ENCODE data around the gene NDUFV1.
"Not testable (repeated sequence)": the region's sequence is repeated elsewhere in the genome, so short reads cannot be mapped to it uniquely, and the experiment has no call there.

The NDUFV1 gene

DNA sequence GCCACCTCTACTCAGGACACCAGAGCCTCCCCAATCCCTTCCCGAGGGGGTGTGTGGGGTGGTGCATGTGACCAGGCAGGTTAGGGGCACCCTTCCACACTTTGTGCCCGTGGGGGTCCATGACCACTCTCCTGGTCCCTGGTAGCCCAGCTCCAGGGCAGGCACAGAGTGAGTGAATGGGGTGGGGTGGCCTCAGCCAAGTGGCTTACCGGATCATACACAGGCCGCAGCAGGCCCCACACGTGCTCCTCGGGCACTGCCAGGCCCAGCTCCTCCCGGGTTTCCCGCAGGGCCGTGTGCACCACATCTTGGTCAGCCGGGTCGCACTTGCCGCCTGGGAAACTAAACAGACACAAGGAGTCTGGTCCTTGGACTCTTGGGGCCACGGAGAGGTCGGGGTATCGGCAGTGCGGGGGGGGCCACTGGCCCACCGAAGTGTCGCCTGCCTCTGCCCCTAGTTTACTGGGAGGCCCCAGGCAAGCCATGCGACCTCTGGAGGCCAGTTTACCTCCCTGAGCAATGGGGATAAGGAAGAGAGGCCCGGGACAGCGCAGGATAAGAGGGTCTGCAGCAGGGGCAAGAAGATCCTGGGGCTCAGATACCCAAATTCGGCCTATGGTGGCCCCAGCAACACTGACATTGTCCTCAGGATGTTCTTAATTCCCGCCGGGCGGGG lies 22.1 kb downstream of the NDUFV1 start:
- no peak for DNase-seq

DNA sequence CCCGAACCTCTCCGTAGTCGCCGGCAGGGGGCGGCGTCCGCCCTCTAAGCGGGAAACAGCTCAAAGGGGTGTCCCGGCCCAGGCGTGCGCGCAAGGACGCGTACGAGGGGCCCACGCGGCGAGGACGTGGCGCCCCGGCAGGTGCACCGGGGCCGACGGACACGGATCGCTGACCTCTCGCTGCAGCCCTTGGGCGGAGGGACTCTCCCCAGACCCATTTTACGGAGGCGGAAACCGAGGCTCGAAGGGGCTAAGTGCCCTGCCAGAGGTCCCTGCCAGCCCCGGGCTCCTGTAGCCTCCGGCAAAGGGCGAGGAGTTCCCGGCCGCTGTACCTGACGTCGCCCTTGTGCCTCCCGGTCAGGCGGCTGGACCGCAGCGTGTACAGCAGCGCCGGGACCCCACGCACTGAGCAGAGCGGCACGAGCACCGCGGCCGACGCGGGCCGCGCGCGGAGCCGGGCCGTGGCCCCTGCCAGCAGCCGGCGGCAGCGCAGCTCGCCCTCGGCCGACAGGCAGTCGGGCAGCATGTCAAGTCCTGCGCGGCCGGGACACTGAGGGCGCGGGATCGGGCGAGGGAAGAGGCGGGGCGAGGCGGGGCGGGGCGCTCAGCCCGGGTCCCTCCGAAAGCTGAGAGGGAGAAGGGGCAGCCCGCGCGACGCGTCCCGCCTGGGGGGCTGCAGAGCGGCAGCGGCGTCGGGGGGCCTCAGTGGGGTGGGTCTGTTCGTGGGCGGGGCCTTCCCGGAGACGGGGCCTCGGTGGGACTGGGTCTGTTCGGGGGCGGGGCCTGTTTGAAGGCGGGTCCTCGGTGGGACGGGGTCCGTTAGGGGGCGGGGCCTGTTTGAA lies 22.9 kb downstream of the NDUFV1 start, which contains the start of gene NUDT8:
Gene NUDT8 (minus strand): TSS at position 552 of the 842 bp plus-strand sequence. CDS start 26 bp downstream, at position 526.
- peak; percentile 25 for DNase-seq

DNA sequence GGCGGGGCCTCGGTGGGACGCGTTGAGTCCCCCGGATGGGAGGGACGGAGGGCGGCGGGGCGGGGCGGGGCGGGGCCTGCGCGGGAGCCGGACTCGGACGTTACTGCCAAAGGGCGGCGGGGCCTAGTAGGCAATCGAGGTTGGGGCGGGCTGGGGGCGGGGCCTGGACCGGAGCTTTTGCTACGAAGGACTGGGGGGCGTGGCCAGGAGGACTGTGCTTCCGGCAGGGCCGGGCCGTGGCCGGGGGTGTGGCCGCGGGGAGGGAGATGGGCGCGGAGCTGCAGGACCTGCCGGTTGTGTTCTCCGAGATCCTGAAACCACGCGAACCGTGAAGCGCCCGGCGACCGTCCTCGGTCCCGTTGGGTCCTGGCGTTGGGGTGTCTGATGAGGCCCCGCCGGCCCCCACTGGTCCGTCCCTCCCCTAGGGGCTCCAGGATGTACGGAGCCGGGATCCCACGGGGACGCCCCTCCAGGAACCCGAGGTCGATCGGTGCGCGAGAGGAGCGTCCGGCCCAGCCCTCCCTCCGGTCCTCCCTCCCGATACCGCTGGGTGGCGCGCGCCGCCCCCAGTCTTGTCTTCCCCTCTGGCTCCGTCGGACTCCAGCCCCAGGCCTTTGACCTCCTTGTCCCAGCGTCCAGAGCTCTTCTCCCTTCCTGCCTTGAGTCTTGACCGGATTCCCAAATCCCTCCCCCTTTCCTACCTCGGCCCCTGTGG lies 23.6 kb downstream of the NDUFV1 start:
- peak; percentile 97 for DNase-seq

DNA sequence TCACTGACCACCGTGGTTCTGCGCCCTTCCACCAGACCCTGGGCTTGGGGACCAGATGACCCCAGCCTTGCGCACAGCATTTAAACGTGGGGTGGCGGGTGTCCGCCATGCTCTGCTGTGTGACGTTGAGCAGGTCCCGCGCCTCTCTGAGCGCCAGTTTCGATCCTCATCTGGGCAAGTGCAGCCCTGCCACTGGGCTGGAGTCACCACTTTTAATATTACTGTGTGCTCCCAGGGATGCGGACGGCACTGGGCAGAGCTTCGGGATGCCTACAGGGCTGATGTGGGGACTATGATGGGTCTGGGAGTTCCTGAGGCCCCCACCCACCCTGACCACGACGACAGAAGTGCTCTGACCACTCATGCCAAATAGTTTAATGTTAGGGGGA lies 24.2 kb downstream of the NDUFV1 start:
- DNase-seq = no peak

DNA sequence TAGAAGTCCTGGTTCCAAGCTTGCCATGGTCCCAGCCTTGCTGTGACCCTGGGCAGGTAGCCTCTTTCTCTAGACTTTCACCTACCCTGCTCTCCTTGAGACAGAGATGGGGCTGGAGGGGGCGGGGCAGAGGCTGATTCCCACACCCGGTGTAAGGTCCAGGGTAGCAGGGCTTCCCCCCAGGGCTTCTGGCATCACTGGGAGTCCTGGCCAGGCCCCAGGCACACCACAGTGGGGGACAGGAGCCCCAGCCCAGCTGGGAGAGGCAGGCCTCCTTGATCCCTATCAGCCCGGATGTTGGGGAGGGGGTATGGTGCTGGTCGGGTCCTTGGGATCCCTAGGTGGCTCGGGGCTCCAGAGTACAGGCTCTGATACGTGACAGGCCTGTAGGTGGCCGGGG lies 24.7 kb downstream of the NDUFV1 start:
- DNase-seq = no peak

DNA sequence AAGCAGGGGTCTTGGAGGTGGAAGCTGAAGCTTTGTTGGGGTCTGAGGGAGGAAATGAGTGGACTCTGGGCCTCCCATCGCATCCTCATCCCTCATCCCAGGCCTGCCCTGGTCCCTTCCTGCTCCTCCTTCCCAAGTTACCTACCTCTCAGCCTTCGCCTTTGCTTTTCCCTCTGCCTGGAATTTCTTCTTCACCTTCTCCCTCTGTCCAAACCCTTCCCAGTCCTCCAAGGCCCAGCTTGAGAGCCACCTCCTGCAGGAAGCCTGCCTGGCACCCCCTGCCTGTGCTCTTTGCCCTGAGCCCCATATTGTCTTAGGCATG lies 25.1 kb downstream of the NDUFV1 start:
- no peak for DNase-seq

- no peak for DNase-seq
These were observed 25.6 kb downstream of the NDUFV1 start for GRCh38 chr11:67632175-67632981.

- no peak for DNase-seq
These were observed 26.4 kb downstream of the NDUFV1 start for GRCh38 chr11:67632982-67633755.

- no peak for DNase-seq
These were observed 27.1 kb downstream of the NDUFV1 start for GRCh38 chr11:67633758-67634365.

- no peak for DNase-seq
These were observed 27.9 kb downstream of the NDUFV1 start for GRCh38 chr11:67634366-67635230.

DNA sequence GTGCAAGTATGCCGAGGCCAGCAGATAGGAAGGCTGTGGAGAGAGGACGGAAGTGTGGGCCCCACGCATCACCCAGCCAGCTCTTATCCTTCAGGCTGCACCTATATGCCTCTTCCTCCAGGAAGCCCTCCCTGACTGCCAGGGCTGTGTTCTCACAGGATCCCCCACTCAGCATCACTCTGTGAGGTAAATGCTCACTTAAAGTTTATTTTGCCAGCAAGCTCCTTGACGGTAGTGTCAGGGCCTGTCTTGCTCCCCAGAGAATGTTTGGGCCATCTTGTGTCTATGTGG lies 28.4 kb downstream of the NDUFV1 start:
- DNase-seq = no peak

DNA sequence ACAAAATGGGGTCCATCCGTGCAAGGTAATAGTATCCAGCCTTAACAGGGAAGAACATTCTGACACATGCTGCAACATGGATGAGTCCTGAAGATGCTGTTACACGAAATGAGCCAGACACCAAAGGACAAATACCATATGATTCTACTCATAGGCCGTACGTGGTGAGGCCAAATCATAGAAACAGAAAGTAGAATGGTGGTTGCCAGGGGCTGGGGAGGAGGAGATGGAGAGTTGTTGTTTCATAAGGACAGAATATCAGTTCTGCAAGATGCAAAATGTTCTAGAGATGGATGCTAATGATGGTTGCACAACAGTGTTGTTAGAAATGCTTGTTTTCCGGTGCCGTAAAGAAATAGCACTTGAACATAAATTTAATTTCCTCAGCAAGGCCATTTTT lies 30.2 kb downstream of the NDUFV1 start:
- DNase-seq = no peak

- DNase-seq = not testable (repeated sequence)
These were observed 30.7 kb downstream of the NDUFV1 start for GRCh38 chr11:67637441-67637840.

- DNase-seq = no peak
These were observed 32.0 kb downstream of the NDUFV1 start for GRCh38 chr11:67638535-67639437.

DNA sequence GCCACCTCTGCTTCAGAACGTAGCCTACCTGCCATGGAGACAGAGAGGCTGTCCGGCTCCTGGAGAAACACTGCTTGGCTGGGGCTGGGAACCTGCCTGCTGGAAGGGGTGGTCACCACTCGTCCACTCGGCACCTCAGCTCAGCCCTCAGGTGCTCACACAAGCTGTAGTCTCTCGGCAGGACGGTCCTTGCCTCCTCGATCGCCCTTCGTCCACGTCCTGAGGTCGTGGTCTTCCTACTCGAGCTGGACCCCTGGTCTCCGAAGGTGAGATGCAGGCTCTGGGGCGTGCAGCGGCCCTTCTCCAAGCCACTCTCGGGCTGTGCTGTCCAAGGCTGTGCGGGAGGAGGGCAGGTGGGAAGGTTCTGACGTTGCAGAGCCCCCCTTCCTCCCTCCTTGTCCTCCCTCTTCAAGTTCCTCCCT lies 32.7 kb downstream of the NDUFV1 start, which contains the start of gene TBX10:
Gene TBX10 (minus strand): TSS at position 326 of the 422 bp plus-strand sequence. CDS start 291 bp downstream, at position 35.
- DNase-seq = no peak

- no peak for DNase-seq
These were observed 33.5 kb downstream of the NDUFV1 start for GRCh38 chr11:67640021-67640757.

DNA sequence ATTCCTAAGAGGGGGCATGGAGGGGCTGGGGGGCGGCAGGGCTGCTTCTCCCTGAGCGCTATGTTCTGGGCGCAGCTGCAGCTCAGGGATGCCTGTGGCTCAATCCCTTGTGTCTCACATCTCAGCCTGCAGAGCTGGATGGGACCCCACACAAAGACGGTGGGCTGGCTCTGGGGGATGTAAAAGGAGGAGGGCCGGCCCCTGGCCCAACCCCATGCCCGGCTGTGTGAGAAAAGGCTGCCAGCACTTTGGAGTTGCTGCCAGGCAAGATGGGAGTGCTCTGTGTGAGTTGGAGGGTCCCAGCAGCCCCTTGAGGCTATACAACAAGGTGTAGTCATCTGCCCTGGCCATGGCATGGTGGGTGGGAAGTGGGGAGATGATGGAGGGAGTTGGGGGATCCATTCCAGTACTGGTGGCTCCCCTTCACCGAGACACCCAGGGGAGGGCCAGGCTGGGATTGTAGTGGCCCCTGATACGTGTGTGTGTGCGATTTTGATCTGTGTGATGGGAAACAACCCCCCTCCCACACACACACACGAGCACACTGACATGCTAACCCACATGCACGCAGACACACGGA lies 34.1 kb downstream of the NDUFV1 start:
- no peak for DNase-seq
